ENCODE measurements around the gene GAA. TPM values are rescaled to one million over a fixed set of nuclear protein-coding genes. Genes with fewer than 3 reads are reported as not detected.

Gene GAA
- total and polyA plus RNA-seq, 2 of the 4 experiments (the other 2 are of a cell fraction): 2.2 to 14.8 TPM

GRCh38 chr17:80068301-80069222 is 32.8 kb upstream of the GAA start:
- WGBS, 2 experiments (ENCODE audit: extremely low coverage in 2 of 2, insufficient read length in 1 of 2): 13% methylated on average over 9 of the region's 23 CpGs; no CpG with 5 or more reads in 1 of the 2 experiments
- peak; percentile 83 for ATAC-seq (ENCODE audit: low read depth)
- TF ChIP-seq POLR2A (IDR thresholded peaks at IDR 0.05; ENCODE audit: low read depth, low read length) (no peak), CHD1 (IDR thresholded peaks at IDR 0.05; ENCODE audit: low read depth, low read length) (no peak), MXI1 (IDR thresholded peaks at IDR 0.05; ENCODE audit: borderline replicate concordance, low read depth, low read length) (no peak), ELK1 (IDR thresholded peaks at IDR 0.05; ENCODE audit: borderline replicate concordance, low read depth, low read length) (no peak), MAZ (IDR thresholded peaks at IDR 0.05; ENCODE audit: borderline replicate concordance, low read depth, low read length) (peak; percentile 58; the same call in 1 of the 2 replicates), BHLHE40 (IDR thresholded peaks at IDR 0.05; ENCODE audit: low read depth, low read length) (peak; percentile 42; the same call in 1 of the 2 replicates), CEBPB (IDR thresholded peaks at IDR 0.05; ENCODE audit: low read depth, low read length) (peak; percentile 82), RAD21 (IDR thresholded peaks at IDR 0.05; ENCODE audit: low read length) (no peak), SMC3 (IDR thresholded peaks at IDR 0.05; ENCODE audit: low read depth, low read length) (no peak), RFX5 (IDR thresholded peaks at IDR 0.05; ENCODE audit: low read depth, low read length) (no peak), FOS (IDR thresholded peaks at IDR 0.05; ENCODE audit: low read depth, low read length) (peak; percentile 39; the same call in 1 of the 2 replicates), RCOR1 (IDR thresholded peaks at IDR 0.05; ENCODE audit: insufficient replicate concordance, low read length) (peak; percentile 85), NFE2L2 (IDR thresholded peaks at IDR 0.05; ENCODE audit: low read depth, low read length) (no peak), MAFK (IDR thresholded peaks at IDR 0.05; ENCODE audit: low read depth, low read length) (0 out of 2 replicates have a peak, but pooled peaks have one; percentile 19)
- Histone ChIP-seq H3K4me2 (ENCODE audit: low read depth, low read length) (peak overlapping the region; percentile 62), H3K4ac (ENCODE audit: low read depth, low read length) (peak overlapping the region; percentile 85), H3K9me3 (ENCODE audit: control insufficient read depth, insufficient read depth, low read length) (no peaks in the 10 kb centered on the region), H4K91ac (ENCODE audit: insufficient read depth, low read depth, low read length) (peak overlapping the region; percentile 83), H2BK20ac (ENCODE audit: low read depth, low read length) (peak overlapping the region; percentile 70), H3K14ac (replicated peaks; ENCODE audit: low read depth, low read length) (peak overlapping the region; percentile 58), H2BK5ac (ENCODE audit: low read depth, low read length, poor library complexity, severe bottlenecking) (peak overlapping the region; percentile 35), H2AK9ac (replicated peaks; ENCODE audit: low read depth, low read length, poor library complexity) (peak overlapping the region; percentile 70), H3K4me1 (ENCODE audit: control insufficient read depth, insufficient read depth, low read length) (peaks cover 25% of the 10 kb centered on the region), H4K8ac (ENCODE audit: low read depth in 2 of 2, low read length in 2 of 2) (peak overlapping the region; percentile 62 to 90), H3K56ac (ENCODE audit: extremely low read depth, insufficient read depth, low read length) (0 out of 2 replicates have a peak overlapping the region, but pooled peaks have one; percentile 16), H2BK15ac (ENCODE audit: low read depth, low read length) (peak overlapping the region; percentile 94), H2BK120ac (ENCODE audit: low read depth, low read length) (peak overlapping the region; percentile 89), H2AFZ (replicated peaks; ENCODE audit: low read length, poor library complexity) (peak overlapping the region; percentile 94), H3K27ac (ENCODE audit: insufficient read depth, low read length) (peak overlapping the region; percentile 83), H3K9me1 (ENCODE audit: insufficient read depth, low read length) (peaks cover 15% of the 10 kb centered on the region), H3K23ac (ENCODE audit: low read depth, low read length) (peak overlapping the region; percentile 89), H3K4me3 (ENCODE audit: insufficient read depth, low read depth, low read length) (no peak overlapping the region), H3K79me1 (ENCODE audit: low read depth in 1 of 2, low read length in 2 of 2) (no peaks in the 10 kb centered on the region), H3K27me3 (ENCODE audit: control insufficient read depth, insufficient read depth, low read length) (no peaks in the 10 kb centered on the region), H4K5ac (ENCODE audit: low read depth, low read length) (peak overlapping the region; percentile 57), H3K18ac (ENCODE audit: low read depth, low read length) (peak overlapping the region; percentile 64), H3K36me3 (ENCODE audit: control insufficient read depth, insufficient read depth, low read length) (no peaks in the 10 kb centered on the region), H4K20me1 (ENCODE audit: insufficient read depth, low read length) (no peaks in the 10 kb centered on the region), H2AK5ac (ENCODE audit: low read depth, low read length) (peak overlapping the region; percentile 83), H3K9ac (ENCODE audit: low read depth, low read length) (peak overlapping the region; percentile 31; the same call in 1 of the 2 replicates)
- POLR2A ChIA-PET (ENCODE audit: unreplicated experiment): no interaction called here
- CTCF ChIA-PET: interaction anchor here (0.6 to 0.7 kb wide), 3 partner anchors 60 to 1646 kb away, joined by 3 read pairs; no protein-coding TSS in a partner anchor
- DNase-seq: peak; percentile 89
- intact Hi-C loops (cut with micrococcal nuclease): loop anchor here (1.0 kb wide), 1 partner anchor 31 kb away; no protein-coding TSS in a partner anchor
- in situ Hi-C loops (cut with MboI; ENCODE audit: low sequenced_read_pairs): no loop called here
- no TSS peak for BruUV-seq (replicated peaks)
- dilution Hi-C loops (cut with HindIII; ENCODE audit: low sequenced_read_pairs, unreplicated experiment): no loop called here
